GM21717 (cell line): Measurements from ENCODE around the gene METTL5.
"Not testable (repeated sequence)": the region's sequence is repeated elsewhere in the genome, so short reads cannot be mapped to it uniquely, and the experiment has no call there.

Source experiments
- ATAC-seq: cut with Tn5 transposase; IDR thresholded peaks from one replicate; pipeline ENCODE4 v1.9.1; 2021; ENCODE audit warnings: mild to moderate bottlenecking, moderate library complexity; ENCODE audit not compliant: unreplicated experiment

METTL5 gene

DNA sequence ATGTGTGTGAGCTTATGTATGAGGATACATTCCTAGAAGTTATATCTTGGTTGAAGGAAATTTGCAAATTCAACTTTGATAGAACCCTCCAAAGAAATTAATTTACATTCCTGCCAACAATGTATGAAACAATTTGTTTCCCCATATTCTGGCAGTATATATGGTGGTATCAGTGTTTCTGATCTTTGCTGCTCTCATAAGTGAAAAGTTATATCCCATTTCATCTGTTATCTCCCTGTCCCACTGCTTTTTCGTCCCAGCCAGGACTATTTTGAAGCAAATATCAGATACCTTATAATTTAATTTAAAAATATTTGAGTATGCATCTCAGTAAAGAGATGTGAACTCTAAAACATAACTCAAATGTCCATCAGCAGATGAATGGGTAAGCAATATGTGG, 9.7 kb upstream of the METTL5 start:
- no peak for ATAC-seq

DNA sequence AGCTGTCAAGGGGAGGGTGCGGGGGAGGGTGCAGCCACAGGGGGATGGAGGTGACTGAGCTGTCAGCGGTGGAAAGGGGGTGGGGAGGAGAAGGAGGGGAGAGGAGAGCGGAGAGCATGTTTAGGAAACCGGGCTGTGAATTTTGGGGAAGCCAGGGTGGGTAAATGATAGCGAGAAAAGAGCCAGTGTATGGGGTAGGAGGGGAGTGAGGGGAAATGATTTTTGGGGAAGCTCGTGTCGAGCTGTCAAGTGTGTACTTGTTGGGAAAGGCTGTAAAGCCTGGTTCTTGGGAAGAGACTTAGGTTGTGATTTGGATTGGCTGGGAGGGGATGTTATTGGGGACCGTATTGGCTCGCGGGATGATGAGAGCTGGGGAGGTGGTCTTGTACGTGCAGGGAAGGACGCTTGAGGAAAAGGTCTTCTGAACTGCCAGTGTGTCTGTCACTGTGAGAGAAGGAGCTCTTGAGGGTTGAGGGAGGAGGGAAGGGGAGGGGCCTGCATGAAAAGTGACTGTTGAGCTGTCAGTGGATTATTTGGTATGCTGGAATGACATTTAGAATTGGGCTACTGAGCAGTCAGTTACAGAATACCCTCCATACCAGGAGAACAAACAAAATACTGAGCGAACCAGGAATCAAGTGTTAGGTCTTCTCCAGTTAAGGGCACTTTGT, 3.6 kb upstream of the METTL5 start:
- ATAC-seq: peak; percentile 38

DNA sequence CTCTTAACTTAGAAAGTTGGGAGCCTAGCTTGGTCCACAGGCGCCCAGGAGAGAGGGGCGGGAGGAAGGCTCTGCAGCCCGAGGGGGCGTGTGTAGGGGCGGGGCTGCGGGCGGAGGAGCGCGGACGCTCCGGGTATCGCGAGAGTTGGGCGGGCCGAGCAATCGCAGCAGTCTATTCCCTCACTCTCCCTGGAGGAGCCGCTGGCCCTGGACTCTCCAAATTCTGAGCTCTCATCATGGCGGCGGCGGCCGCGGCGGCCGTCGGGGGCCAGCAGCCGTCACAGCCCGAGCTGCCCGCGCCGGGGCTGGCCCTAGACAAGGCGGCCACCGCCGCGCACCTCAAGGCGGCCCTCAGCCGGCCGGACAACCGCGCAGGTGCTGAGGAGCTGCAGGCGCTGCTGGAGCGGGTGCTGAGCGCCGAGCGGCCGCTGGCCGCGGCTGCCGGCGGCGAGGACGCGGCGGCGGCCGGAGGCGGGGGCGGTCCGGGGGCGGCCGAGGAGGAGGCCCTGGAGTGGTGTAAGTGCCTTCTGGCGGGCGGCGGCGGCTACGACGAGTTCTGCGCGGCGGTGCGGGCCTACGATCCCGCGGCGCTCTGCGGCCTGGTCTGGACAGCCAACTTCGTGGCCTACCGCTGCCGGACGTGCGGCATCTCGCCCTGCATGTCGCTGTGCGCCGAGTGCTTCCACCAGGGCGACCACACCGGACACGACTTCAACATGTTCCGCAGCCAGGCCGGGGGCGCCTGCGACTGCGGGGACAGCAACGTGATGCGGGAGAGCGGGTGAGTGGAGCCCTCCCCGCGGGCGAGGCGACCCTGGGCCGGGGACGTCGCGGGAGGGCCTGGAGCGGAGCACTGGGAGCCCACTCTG, 2.8 kb upstream of the METTL5 start, which contains the start of gene UBR3:
UBR3 (plus strand) TSS at position 183 of the 869 bp plus-strand sequence; CDS start at position 237, 54 bp downstream.
- peak; percentile 88 for ATAC-seq

DNA sequence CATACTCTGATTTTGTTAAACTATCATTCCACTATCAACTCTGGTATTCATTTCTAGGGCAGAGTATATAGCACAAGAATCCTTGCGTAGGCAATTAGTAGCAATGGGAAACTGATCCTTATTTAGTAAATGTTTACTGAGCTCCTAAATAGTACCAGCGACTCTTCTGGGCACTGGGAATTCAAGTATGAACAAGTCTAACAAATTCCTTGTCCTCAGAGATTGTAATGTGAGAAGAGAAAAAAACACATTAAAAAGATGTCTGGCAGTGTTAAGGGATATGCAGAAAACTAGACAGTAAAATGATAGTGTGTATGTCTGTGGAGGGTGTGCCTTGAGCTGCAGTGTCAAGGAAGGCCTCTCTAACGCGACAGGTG, 721 bp downstream of the METTL5 start:
- ATAC-seq: no peak

DNA sequence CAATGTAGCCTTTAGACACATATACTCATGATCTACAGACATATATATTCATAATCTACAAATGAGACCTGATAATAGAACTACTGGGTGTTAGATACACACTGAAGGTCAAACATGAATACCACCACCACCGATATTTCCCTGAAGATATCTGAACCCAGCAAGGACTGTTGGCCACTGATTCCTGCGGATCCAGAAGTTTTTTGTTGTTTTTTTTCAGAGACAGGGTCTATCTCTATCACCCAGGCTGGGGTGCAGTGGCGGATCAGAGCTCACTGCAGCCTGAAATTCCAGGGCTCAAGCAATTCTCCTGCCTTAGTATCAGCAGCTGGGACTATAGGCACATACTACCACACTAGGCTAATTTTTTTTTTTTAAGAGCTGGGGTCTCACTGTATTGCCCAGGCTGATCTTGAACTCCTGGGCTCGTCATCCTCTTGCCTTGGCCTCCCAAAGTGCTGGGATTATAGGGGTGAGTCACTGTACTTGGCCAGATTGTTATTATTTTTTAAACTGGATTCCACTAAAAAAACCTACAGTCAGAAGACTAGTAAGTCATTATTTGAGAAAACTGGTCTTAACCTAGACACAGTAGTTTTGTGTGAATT, 1.8 kb downstream of the METTL5 start:
- ATAC-seq: no peak

DNA sequence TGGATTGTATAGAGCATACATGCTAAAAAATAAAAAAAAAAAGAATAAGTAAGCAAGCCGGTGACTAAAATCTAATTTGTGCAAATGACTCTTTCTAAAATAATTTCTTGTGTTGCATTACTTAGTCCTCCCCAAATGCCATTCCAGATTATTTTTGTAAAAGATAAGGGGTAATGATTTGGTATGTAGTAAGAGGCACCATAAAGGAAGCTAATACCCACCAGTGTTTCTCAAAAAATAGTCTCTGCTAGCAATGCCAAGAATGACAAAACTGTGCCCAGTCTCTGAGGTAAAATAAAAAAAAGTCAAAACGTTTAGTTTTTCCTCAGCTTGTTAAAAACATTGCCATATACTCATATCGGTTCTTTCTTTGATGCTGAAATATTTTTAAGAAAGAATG, 2.7 kb downstream of the METTL5 start:
- no peak for ATAC-seq

DNA sequence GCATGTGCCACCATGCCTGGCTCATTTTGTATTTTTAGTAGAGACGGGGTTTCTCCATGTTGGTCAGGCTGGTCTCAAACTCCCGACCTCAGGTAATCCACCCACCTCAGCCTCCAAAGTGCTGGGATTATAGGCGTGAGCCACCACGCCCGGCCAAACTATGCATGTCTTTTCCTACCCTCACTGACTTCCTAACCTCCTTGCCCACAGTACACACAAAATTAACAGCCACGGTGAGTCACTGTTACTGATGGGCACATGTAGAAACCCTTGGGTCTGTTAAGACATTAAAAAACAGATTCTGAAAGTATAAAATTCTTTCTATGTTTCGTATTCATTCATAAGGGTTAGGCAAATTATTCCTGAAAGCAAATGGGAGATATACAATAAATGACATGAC, 4.6 kb downstream of the METTL5 start:
- ATAC-seq: not testable (repeated sequence)

DNA sequence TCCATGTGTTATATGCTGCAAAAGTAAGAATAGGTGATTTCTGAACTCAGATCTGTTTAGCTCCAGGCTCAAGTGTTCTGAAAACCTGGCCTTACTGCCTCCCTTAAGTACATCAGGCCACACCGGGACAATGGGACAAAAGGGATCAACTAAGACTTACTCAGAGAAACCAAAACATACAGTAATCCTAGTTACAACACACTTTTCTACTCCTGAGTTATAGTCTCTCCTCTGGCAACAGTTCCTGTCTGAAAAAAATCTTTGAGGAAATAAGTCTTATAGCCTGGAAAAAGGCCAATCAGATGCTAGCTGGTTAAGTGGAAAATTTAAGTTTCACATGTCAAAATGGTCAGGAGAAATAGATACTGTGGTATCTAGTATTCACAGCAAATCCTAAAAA, 5.6 kb downstream of the METTL5 start:
- no peak for ATAC-seq

DNA sequence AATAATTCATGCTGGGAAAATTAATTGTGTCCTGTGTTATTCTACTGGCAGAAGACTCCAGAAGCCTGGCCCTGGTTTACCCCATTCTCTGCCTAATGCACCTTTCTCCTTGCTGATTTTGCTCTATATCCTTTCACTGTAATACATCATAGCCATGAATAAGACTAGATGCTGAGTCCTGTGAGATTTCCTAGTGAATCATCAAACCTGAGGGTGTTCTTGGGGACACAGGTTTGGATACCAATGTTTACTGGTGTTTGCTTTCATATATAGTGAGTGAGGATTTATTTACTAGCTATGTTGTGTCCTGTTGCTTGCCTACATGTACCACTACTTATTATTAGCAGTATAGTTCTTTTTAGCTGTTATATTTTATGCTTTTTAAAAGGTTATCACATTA, 6.5 kb downstream of the METTL5 start:
- ATAC-seq: no peak

DNA sequence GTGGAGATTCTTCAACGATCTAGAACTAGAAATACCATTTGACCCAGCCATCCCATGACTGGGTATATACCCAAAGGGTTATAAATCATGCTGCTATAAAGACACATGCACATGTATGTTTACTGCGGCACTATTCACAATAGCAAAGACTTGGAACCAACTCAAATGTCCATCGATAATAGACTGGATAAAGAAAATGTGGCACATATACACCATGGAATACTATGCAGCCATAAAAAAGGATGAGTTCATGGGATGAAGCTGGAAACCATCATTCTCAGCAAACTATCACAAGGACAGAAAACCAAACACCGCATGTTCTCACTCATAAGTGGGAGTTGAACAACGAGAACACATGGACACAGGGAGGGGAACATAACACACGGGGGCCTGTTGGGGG, 7.3 kb downstream of the METTL5 start:
- ATAC-seq: not testable (repeated sequence)

DNA sequence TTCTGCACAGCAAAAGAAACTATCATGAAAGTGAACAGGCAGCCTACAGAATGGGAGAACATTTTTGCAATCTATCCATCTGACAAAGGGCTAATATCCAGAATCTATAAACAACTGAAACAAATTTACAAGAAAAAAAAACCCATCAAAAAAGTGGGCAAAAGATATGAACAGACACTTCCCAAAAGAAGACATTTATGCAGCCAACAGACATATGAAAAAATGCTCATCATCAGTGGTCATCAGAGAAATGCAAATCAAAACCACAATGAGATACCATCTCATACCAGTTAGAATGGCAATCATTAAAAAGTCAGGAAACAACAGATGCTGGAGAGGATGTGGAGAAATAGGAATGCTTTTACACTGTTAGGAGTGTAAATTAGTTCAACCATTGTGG, 7.7 kb downstream of the METTL5 start:
- ATAC-seq: not testable (repeated sequence)

DNA sequence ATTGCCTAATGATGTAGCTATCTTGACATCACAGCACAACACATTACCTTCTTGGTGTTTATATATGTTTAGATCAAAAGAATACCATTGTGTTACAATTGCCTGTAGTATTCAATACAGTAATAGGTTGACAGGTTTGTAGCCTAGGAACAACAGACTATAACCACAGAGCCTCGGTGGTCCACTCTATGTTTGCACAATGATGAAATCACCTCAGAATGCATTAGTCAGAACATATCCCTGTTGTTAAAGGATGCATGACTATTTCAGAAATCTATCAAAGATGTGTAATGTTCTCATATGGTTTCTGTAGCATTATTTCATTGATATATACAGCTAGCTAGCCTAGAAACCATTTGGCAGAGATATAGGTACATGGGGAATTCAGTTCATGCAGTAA, 8.9 kb downstream of the METTL5 start:
- ATAC-seq: no peak

DNA sequence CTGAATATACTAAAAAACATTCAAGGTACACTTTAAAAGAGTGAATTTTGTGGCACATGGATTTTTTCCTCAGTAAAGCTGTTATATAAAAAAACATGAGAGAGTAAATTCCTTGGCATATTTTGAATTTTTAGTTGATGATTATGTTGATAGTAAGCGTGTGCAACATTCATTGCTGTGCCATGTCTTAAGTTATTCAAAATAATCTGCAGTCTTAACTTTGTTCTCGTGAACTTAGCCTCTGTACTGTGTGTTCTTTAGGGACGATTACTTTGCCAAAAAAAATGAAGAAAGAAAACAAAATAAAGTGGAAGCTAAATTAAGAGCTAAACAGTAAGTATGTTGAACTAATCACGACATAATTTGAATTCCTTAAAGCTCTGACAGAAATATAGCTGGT, 16.5 kb downstream of the METTL5 start:
- no peak for ATAC-seq

DNA sequence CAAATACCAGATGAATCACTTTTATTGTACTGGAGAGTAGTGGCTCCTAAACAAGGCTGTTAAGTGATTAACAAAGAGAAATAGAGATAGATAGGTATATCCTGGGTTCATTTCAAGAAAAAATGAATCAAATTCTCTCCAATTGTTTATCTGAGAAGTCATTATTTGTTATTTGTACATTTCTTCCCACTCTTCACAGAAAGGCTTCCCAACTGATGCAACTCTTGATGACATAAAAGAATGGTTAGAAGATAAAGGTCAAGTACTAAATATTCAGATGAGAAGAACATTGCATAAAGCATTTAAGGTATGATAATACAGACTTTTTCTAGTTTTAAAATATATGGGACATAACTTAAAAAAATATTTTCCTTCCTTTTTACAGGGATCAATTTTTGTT, 18.1 kb downstream of the METTL5 start:
- no peak for ATAC-seq

DNA sequence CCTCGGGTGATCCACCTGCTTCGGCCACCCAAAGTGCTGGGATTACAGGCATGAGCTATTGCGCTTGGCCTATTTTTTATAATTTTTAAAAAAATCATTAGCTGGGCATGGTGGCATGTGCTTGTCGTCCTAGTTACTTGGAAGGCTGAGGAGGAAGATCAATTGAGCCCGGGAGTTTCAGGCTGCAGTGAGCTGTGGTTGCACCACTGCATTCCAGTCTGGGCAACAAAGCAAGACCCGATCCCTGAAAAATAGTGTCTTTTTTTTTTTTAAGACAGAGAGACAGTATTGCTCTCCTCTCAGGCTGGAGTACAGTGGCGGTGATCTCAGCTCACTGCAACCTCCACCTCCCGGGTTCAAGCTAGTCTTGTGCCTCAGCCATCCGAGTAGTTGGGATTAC, 21.2 kb downstream of the METTL5 start:
- ATAC-seq: no peak

DNA sequence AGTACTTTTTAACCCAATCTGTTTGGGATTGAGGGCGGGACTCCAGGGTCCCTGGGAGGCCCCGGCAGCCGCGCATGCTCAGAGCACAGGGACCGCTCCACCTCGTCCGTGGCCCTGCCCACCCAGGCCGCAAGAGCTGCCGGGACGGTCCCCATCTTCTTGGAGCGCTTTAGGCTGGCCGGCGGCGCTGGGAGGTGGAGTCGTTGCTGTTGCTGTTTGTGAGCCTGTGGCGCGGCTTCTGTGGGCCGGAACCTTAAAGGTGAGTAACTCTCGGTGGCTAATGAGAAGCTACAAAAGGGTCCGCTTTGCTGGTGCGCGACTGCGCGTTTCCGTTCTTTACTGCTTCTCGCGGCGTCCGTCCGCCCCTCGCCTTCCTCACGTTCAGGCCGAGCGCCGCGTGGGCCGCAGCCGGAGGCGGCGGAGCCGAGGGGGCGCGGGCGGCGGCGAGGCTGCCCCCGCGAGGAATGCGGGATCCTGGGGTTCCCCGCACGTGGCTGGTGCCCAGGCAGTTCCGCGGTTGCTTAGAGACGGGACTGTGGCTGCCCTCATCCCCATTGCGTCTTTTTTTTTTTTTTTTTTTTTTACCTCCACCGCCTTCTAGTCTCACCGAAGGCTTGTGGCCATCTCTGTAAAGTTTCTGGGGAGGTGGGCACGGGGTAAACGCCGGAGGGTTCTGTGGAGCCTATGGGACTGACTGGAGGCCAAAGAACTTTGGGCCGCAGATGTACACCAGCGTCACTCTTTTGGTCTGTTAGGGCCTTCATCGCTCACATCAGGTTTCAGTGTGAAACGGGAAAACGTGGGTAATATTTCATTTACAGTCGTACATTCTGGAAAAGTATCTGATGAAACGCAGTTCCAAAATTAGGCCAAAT, 25.8 kb downstream of the METTL5 start, which contains the start of gene SSB:
SSB (plus strand) TSS at position 154 of the 875 bp plus-strand sequence. CDS start 2,090 bp downstream, outside the sequence.
- peak; percentile 97 for ATAC-seq

DNA sequence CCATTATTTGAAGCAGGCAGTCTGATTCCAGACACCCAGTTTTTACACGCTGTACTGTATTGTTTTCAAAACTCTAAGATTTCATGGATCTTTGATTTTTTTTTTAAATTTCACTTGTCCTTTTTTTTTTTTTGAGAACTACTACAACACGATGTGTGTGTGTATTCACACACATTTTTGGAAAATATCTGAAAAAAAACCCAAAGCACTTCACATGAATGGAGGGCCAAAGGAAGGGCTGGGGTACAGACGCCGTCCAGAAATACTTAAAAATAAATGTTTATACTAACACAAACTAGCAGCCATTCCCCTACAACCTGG, 26.3 kb downstream of the METTL5 start:
- ATAC-seq: no peak

DNA sequence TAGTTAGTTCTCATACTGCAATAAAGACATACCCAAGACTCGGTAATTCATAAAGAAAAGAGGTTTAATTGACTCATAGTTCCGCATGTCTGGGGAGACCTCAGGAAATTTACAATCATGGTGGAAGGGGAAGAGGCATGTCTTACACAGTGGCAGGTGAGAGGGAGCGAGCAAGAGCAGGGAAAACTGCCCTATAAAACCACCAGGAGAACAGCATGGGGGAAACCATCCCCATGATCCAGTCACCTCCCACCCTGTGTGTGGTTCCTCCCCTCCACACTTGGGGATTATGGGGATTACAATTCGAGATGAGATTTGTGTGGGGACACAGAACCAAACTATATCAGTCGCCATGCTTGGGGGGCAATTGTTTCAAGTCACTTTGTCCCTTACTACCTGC, 27.1 kb downstream of the METTL5 start:
- no peak for ATAC-seq

DNA sequence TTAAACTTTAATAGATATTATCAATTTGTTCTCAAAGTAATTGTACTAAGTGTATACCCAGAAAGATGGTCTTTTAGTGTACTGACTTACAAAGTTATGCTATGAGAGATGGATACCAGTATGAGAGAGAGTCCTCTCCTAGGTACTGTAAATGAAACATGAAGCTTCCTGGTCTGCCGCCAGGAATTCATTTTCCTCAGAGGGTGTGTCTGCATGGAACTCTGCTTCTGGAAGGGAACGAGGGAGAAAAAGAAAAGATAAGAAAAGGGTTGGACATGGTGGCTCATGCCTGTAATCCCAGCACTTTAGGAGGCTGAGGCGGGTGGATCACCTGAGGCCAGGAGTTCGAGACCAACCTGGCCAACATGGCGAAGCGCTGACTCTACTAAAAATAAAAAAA, 28.3 kb downstream of the METTL5 start:
- no peak for ATAC-seq

DNA sequence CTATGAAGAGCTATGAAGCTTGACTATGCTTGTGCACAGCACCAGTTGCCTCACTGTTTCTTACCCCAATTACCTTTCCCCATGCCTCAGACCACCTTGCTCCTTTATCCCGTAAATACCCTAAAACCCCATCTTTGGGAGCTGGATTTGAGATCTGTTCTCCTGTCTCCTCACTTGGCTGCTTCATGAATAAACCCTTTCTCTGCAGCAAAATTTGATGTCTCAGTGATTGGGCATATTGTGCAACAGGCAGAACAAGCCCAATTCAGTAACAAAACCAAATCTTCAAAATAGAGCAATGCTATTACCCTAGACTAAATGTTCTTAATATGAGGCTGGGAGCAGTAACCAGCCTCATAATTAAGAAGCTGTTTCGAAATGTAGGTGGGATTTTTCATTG, 29.5 kb downstream of the METTL5 start:
- ATAC-seq: no peak

DNA sequence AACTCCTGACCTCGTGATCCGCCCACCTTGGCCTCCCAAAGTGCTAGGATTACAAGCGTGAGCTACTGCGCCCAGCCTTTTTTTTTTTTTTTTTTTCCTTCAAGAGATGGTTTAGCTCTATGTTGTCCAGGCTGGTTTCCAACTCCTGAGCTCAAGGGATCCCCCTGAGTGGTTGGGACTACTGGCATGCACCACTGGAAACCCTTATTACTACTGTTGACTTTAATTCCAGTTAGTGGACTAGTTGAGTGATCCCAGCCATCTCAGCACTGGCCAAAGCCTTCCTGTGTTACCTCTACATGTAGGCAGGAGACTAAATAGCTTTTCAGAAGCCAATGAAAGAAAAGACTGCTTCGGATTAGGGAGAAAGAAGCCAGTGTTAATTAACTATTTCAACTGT, 34.1 kb downstream of the METTL5 start:
- no peak for ATAC-seq
